GM19397 (cell line): ENCODE results near the gene PTH1R.

ENCODE experiments used
- ATAC-seq: cut with Tn5 transposase; IDR thresholded peaks from one replicate; pipeline ENCODE4 v1.9.1; 2021; ENCODE audit warnings: mild to moderate bottlenecking, moderate library complexity; ENCODE audit not compliant: unreplicated experiment

The PTH1R gene

GRCh38 chr3:46877406-46878125, at the start of gene PTH1R:
Gene PTH1R (plus strand): TSS chr3:46877721. CDS start chr3:46883560, 5,839 bp downstream.
- ATAC-seq = no peak

GRCh38 chr3:46829699-46830208, 47.8 kb upstream of the PTH1R start:
- no peak for ATAC-seq

- ATAC-seq = no peak
These were observed 46.7 kb upstream of the PTH1R start for GRCh38 chr3:46830801-46831200.

GRCh38 chr3:46831316-46831715, 46.2 kb upstream of the PTH1R start:
- no peak for ATAC-seq

GRCh38 chr3:46831841-46832240, 45.7 kb upstream of the PTH1R start:
- ATAC-seq = no peak

GRCh38 chr3:46833346-46834300, 43.9 kb upstream of the PTH1R start:
- ATAC-seq = no peak

GRCh38 chr3:46835054-46835453, 42.5 kb upstream of the PTH1R start:
- no peak for ATAC-seq

GRCh38 chr3:46835491-46835890, 42.0 kb upstream of the PTH1R start:
- no peak for ATAC-seq

- ATAC-seq = no peak
These were observed 39.2 kb upstream of the PTH1R start for GRCh38 chr3:46838301-46838700.

GRCh38 chr3:46840491-46840890, 37.0 kb upstream of the PTH1R start:
- ATAC-seq = no peak

GRCh38 chr3:46843508-46843907, 34.0 kb upstream of the PTH1R start:
- no peak for ATAC-seq

GRCh38 chr3:46844397-46844796, 33.1 kb upstream of the PTH1R start:
- no peak for ATAC-seq

GRCh38 chr3:46844881-46845312, 32.6 kb upstream of the PTH1R start:
- no peak for ATAC-seq

GRCh38 chr3:46845397-46845859, 32.1 kb upstream of the PTH1R start:
- peak; percentile 60 for ATAC-seq

GRCh38 chr3:46845860-46846623, 31.5 kb upstream of the PTH1R start:
- ATAC-seq = peak; percentile 80

GRCh38 chr3:46846624-46847542, 30.6 kb upstream of the PTH1R start:
- no peak for ATAC-seq

- ATAC-seq = no peak
These were observed 29.8 kb upstream of the PTH1R start for GRCh38 chr3:46847744-46848143.

GRCh38 chr3:46848271-46849044, 29.1 kb upstream of the PTH1R start:
- no peak for ATAC-seq

- ATAC-seq = no peak
These were observed 28.4 kb upstream of the PTH1R start for GRCh38 chr3:46849045-46849631.
